ENCODE measurements around the gene TENM4.

TENM4 gene

DNA sequence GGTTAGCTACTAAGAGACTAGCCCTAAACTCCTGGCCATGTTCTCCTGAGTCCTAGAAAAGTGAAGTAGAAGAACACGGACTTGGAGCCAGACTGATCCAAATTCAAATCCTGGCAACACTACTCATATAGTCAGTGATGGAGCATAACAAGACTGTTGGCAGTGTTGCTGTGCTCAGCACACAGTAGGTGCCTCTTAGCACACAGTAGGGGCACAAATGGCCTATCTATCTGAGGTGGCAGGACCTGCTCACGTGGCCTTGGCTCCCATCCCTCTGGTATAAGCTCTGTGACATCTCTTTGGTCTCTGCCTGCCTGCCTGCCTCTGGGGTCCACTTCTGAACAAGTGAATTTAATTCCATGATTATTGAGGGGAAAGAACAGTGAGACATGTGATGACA is 15.4 kb downstream of the TENM4 start:
- Histone ChIP-seq H3K79me2 (ENCODE audit: insufficient read depth, low read length) (no peaks in the 10 kb centered on the region), H3K4me3 (ENCODE audit: low read depth in 1 of 2, low read length in 2 of 2) (no peak overlapping the region), H3K4me1 (ENCODE audit: insufficient read depth, low read length) (no peaks in the 10 kb centered on the region), H3K36me3 (ENCODE audit: insufficient read depth, low read length) (no peaks in the 10 kb centered on the region), H3K4me2 (ENCODE audit: insufficient read depth, low read length) (no peak overlapping the region), H3K27ac (ENCODE audit: low read length) (no peak overlapping the region), H4K20me1 (ENCODE audit: insufficient read depth, low read length) (no peaks in the 10 kb centered on the region), H3K9ac (ENCODE audit: low read depth, low read length) (no peak overlapping the region), H3K27me3 (ENCODE audit: insufficient read depth, low read length, poor library complexity) (no peaks in the 10 kb centered on the region), H2AFZ (ENCODE audit: low read depth, low read length) (no peak overlapping the region), H3K9me3 (ENCODE audit: insufficient read depth, low read length, severe bottlenecking) (no peaks in the 10 kb centered on the region)
- TF ChIP-seq, protein P1, sequence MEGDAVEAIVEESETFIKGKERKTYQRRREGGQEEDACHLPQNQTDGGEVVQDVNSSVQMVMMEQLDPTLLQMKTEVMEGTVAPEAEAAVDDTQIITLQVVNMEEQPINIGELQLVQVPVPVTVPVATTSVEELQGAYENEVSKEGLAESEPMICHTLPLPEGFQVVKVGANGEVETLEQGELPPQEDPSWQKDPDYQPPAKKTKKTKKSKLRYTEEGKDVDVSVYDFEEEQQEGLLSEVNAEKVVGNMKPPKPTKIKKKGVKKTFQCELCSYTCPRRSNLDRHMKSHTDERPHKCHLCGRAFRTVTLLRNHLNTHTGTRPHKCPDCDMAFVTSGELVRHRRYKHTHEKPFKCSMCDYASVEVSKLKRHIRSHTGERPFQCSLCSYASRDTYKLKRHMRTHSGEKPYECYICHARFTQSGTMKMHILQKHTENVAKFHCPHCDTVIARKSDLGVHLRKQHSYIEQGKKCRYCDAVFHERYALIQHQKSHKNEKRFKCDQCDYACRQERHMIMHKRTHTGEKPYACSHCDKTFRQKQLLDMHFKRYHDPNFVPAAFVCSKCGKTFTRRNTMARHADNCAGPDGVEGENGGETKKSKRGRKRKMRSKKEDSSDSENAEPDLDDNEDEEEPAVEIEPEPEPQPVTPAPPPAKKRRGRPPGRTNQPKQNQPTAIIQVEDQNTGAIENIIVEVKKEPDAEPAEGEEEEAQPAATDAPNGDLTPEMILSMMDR (IDR thresholded peaks at IDR 0.05; ENCODE audit: borderline replicate concordance, extremely low read depth, low read length, poor library complexity, severe bottlenecking) = no peak
- no peak for TF ChIP-seq EZH2 (IDR thresholded peaks at IDR 0.05; ENCODE audit: borderline replicate concordance, low read depth, low read length, severe bottlenecking)
- no peak for ATAC-seq (ENCODE audit: insufficient read depth, low read depth)
- no peak for DNase-seq

DNA sequence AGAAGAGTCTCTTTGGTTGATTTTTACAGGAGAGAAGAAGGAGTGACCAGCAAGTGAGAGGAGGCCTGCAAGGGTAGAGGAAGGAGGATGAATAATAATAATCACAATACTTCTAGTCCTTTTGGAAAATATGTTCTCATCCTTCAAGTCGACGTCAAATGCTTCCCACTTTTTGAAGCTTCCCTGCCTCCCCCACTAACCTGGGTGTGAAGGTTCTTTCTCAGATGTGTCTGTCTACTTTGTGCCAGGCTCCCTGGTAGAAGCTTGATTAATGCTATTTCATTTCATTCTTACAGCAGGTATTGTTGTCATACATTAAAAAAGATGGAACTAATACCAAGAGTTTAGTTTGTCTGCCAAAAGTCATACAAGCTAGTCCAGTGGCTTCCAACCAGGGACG is 17.1 kb downstream of the TENM4 start:
- Histone ChIP-seq H2AFZ (ENCODE audit: low read depth, low read length) (no peak overlapping the region), H4K20me1 (ENCODE audit: insufficient read depth, low read length) (no peaks in the 10 kb centered on the region), H3K27me3 (ENCODE audit: insufficient read depth, low read length, poor library complexity) (no peaks in the 10 kb centered on the region), H3K27ac (ENCODE audit: low read length) (no peak overlapping the region), H3K4me1 (ENCODE audit: insufficient read depth, low read length) (no peaks in the 10 kb centered on the region), H3K4me3 (ENCODE audit: low read depth in 1 of 2, low read length in 2 of 2) (no peak overlapping the region), H3K4me2 (ENCODE audit: insufficient read depth, low read length) (no peak overlapping the region), H3K79me2 (ENCODE audit: insufficient read depth, low read length) (no peaks in the 10 kb centered on the region), H3K9me3 (ENCODE audit: insufficient read depth, low read length, severe bottlenecking) (no peaks in the 10 kb centered on the region), H3K36me3 (ENCODE audit: insufficient read depth, low read length) (no peaks in the 10 kb centered on the region), H3K9ac (ENCODE audit: low read depth, low read length) (no peak overlapping the region)
- ATAC-seq (ENCODE audit: insufficient read depth, low read depth) (no peak), DNase-seq (no peak)
- TF ChIP-seq, protein P1 (IDR thresholded peaks at IDR 0.05; ENCODE audit: borderline replicate concordance, extremely low read depth, low read length, poor library complexity, severe bottlenecking) = no peak
- no peak for TF ChIP-seq EZH2 (IDR thresholded peaks at IDR 0.05; ENCODE audit: borderline replicate concordance, low read depth, low read length, severe bottlenecking)

DNA sequence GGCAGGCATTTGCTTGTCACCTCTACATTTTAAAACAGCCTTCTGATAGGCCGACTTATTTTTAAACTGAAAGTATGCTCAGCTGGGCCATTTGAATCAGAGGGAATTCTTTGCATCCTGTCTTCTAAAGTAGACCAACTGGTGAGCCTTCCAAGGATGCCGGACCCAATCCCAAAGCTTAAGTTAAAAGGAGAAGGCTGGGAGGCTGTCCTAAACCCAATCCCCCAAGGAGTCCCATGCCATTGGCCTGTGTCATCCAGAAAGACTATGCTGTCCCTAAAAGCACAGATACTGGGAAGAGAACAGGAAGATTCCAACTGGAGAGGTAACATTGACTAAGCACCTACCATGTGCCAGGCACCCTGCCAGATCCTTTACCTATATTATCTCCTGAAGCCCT is 18.0 kb downstream of the TENM4 start:
- H3K9me3 ChIP-seq (ENCODE audit: insufficient read depth, low read length, severe bottlenecking) = no peaks in the 10 kb centered on the region
- no peaks in the 10 kb centered on the region for H3K27me3 ChIP-seq (ENCODE audit: insufficient read depth, low read length, poor library complexity)
- ATAC-seq (ENCODE audit: insufficient read depth, low read depth) = no peak
- TF ChIP-seq, protein P1 (IDR thresholded peaks at IDR 0.05; ENCODE audit: borderline replicate concordance, extremely low read depth, low read length, poor library complexity, severe bottlenecking) = no peak
- no peak for TF ChIP-seq EZH2 (IDR thresholded peaks at IDR 0.05; ENCODE audit: borderline replicate concordance, low read depth, low read length, severe bottlenecking)
- no peak overlapping the region for H2AFZ ChIP-seq (ENCODE audit: low read depth, low read length)
- no peak overlapping the region for H3K4me3 ChIP-seq (ENCODE audit: low read depth in 1 of 2, low read length in 2 of 2)
- no peaks in the 10 kb centered on the region for H3K36me3 ChIP-seq (ENCODE audit: insufficient read depth, low read length)
- H4K20me1 ChIP-seq (ENCODE audit: insufficient read depth, low read length) = no peaks in the 10 kb centered on the region
- H3K9ac ChIP-seq (ENCODE audit: low read depth, low read length) = no peak overlapping the region
- no peaks in the 10 kb centered on the region for H3K4me1 ChIP-seq (ENCODE audit: insufficient read depth, low read length)
- H3K4me2 ChIP-seq (ENCODE audit: insufficient read depth, low read length) = no peak overlapping the region
- H3K27ac ChIP-seq (ENCODE audit: low read length) = no peak overlapping the region
- no peaks in the 10 kb centered on the region for H3K79me2 ChIP-seq (ENCODE audit: insufficient read depth, low read length)
- no peak for DNase-seq

DNA sequence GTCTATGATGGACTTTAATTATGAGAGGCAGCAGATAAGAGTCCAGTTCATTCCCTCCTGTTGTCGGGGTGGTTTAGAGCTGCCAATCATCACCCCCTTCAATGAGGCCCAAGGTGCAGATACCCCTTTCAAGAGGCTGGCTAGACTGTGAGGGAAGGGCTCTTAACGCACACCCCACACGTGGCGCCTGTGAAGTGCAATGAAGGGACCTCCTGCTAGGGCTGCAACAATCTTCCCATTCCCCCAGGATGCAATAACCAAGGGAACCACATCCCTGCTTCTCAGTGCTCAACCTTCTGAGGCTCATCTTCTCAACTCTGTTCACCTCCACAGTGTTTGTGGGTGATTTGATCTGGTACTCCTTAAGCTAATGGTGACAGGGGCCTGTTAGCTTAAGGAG is 19.0 kb downstream of the TENM4 start:
- no peaks in the 10 kb centered on the region for H4K20me1 ChIP-seq (ENCODE audit: insufficient read depth, low read length)

More for the DNA sequence above, 19.0 kb downstream of the TENM4 start:
- Histone ChIP-seq H3K4me3 (ENCODE audit: low read depth in 1 of 2, low read length in 2 of 2) (no peak overlapping the region), H3K4me2 (ENCODE audit: insufficient read depth, low read length) (no peak overlapping the region), H3K4me1 (ENCODE audit: insufficient read depth, low read length) (no peaks in the 10 kb centered on the region), H3K9me3 (ENCODE audit: insufficient read depth, low read length, severe bottlenecking) (no peaks in the 10 kb centered on the region), H3K79me2 (ENCODE audit: insufficient read depth, low read length) (no peaks in the 10 kb centered on the region), H3K27ac (ENCODE audit: low read length) (no peak overlapping the region), H3K27me3 (ENCODE audit: insufficient read depth, low read length, poor library complexity) (no peaks in the 10 kb centered on the region), H2AFZ (ENCODE audit: low read depth, low read length) (no peak overlapping the region), H3K9ac (ENCODE audit: low read depth, low read length) (no peak overlapping the region), H3K36me3 (ENCODE audit: insufficient read depth, low read length) (no peaks in the 10 kb centered on the region)
- DNase-seq = no peak
- no peak for TF ChIP-seq EZH2 (IDR thresholded peaks at IDR 0.05; ENCODE audit: borderline replicate concordance, low read depth, low read length, severe bottlenecking)
- TF ChIP-seq, protein P1 (IDR thresholded peaks at IDR 0.05; ENCODE audit: borderline replicate concordance, extremely low read depth, low read length, poor library complexity, severe bottlenecking) = no peak
- ATAC-seq (ENCODE audit: insufficient read depth, low read depth) = no peak

Data from DND-41 (cell line).